ENCODE results near the gene CNIH2. TPM values are rescaled to one million over a fixed set of nuclear protein-coding genes. Genes with fewer than 3 reads are reported as not detected.

Gene CNIH2
- total and polyA plus RNA-seq, 2 of the 13 experiments (the other 11 are each of a cell fraction or from before 2014, with no cell fraction given) = 0.60 to 0.69 TPM

GRCh38 chr11:66289548-66290329 lies 11.8 kb downstream of the CNIH2 start (continued):
- TF ChIP-seq, protein P1, sequence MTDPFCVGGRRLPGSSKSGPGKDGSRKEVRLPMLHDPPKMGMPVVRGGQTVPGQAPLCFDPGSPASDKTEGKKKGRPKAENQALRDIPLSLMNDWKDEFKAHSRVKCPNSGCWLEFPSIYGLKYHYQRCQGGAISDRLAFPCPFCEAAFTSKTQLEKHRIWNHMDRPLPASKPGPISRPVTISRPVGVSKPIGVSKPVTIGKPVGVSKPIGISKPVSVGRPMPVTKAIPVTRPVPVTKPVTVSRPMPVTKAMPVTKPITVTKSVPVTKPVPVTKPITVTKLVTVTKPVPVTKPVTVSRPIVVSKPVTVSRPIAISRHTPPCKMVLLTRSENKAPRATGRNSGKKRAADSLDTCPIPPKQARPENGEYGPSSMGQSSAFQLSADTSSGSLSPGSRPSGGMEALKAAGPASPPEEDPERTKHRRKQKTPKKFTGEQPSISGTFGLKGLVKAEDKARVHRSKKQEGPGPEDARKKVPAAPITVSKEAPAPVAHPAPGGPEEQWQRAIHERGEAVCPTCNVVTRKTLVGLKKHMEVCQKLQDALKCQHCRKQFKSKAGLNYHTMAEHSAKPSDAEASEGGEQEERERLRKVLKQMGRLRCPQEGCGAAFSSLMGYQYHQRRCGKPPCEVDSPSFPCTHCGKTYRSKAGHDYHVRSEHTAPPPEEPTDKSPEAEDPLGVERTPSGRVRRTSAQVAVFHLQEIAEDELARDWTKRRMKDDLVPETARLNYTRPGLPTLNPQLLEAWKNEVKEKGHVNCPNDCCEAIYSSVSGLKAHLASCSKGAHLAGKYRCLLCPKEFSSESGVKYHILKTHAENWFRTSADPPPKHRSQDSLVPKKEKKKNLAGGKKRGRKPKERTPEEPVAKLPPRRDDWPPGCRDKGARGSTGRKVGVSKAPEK (CRISPR knock-in tag; IDR thresholded peaks at IDR 0.05; ENCODE audit: borderline replicate concordance) = no peak
- TF ChIP-seq TFDP1 (CRISPR knock-in tag; IDR thresholded peaks at IDR 0.05; ENCODE audit: borderline replicate concordance) = no peak
- no peak for TF ChIP-seq SRSF9 (IDR thresholded peaks at IDR 0.05; ENCODE audit: borderline replicate concordance, insufficient read depth, low read depth, low read length, poor library complexity, severe bottlenecking)
- TF ChIP-seq FOSL2 (CRISPR knock-in tag; IDR thresholded peaks at IDR 0.05) = peak; percentile 28; the same call in 1 of the 2 replicates
- TF ChIP-seq ZNF644 (CRISPR knock-in tag; IDR thresholded peaks at IDR 0.05; ENCODE audit: low read depth) = 0 out of 2 replicates have a peak, but pooled peaks have one; percentile 19
- TF ChIP-seq ZNF564 (CRISPR knock-in tag; IDR thresholded peaks at IDR 0.05) = peak; percentile 55; the same call in 1 of the 2 replicates
- no peak for TF ChIP-seq MYNN (CRISPR knock-in tag; IDR thresholded peaks at IDR 0.05; ENCODE audit: low read depth)
- TF ChIP-seq, protein P2, sequence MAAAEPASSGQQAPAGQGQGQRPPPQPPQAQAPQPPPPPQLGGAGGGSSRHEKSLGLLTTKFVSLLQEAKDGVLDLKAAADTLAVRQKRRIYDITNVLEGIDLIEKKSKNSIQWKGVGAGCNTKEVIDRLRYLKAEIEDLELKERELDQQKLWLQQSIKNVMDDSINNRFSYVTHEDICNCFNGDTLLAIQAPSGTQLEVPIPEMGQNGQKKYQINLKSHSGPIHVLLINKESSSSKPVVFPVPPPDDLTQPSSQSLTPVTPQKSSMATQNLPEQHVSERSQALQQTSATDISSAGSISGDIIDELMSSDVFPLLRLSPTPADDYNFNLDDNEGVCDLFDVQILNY (CRISPR knock-in tag; conservative IDR thresholded peaks at IDR 0.05) = no peak
- TF ChIP-seq ZNF782 (CRISPR knock-in tag; IDR thresholded peaks at IDR 0.05; ENCODE audit: borderline replicate concordance) = 0 out of 2 replicates have a peak, but pooled peaks have one; percentile 67
- TF ChIP-seq ZKSCAN1 (IDR thresholded peaks at IDR 0.05; ENCODE audit: low read length) = no peak
- TF ChIP-seq IRF1 (CRISPR knock-in tag; IDR thresholded peaks at IDR 0.05; ENCODE audit: low read depth) = no peak
- peak; percentile 46; the same call in 1 of the 2 replicates for TF ChIP-seq FOXK1 (CRISPR knock-in tag; IDR thresholded peaks at IDR 0.05; ENCODE audit: borderline replicate concordance, low read depth)
- no peak for TF ChIP-seq CC2D1A (CRISPR knock-in tag; IDR thresholded peaks at IDR 0.05)
- TF ChIP-seq ZNF383 (CRISPR knock-in tag; IDR thresholded peaks at IDR 0.05; ENCODE audit: borderline replicate concordance) = no peak
- TF ChIP-seq, protein P3, sequence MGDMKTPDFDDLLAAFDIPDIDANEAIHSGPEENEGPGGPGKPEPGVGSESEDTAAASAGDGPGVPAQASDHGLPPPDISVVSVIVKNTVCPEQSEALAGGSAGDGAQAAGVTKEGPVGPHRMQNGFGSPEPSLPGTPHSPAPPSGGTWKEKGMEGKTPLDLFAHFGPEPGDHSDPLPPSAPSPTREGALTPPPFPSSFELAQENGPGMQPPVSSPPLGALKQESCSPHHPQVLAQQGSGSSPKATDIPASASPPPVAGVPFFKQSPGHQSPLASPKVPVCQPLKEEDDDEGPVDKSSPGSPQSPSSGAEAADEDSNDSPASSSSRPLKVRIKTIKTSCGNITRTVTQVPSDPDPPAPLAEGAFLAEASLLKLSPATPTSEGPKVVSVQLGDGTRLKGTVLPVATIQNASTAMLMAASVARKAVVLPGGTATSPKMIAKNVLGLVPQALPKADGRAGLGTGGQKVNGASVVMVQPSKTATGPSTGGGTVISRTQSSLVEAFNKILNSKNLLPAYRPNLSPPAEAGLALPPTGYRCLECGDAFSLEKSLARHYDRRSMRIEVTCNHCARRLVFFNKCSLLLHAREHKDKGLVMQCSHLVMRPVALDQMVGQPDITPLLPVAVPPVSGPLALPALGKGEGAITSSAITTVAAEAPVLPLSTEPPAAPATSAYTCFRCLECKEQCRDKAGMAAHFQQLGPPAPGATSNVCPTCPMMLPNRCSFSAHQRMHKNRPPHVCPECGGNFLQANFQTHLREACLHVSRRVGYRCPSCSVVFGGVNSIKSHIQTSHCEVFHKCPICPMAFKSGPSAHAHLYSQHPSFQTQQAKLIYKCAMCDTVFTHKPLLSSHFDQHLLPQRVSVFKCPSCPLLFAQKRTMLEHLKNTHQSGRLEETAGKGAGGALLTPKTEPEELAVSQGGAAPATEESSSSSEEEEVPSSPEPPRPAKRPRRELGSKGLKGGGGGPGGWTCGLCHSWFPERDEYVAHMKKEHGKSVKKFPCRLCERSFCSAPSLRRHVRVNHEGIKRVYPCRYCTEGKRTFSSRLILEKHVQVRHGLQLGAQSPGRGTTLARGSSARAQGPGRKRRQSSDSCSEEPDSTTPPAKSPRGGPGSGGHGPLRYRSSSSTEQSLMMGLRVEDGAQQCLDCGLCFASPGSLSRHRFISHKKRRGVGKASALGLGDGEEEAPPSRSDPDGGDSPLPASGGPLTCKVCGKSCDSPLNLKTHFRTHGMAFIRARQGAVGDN (CRISPR knock-in tag; IDR thresholded peaks at IDR 0.05) = peak; percentile 76
- no peak for TF ChIP-seq NR2C2 (CRISPR knock-in tag; IDR thresholded peaks at IDR 0.05; ENCODE audit: borderline replicate concordance)
- 0 out of 2 replicates have a peak, but pooled peaks have one; percentile 76 for TF ChIP-seq STAT5B (CRISPR knock-in tag; IDR thresholded peaks at IDR 0.05)
- peak; percentile 86; the same call in 1 of the 2 replicates for TF ChIP-seq ZNF747 (CRISPR knock-in tag; IDR thresholded peaks at IDR 0.05; ENCODE audit: borderline replicate concordance)

Measured in HepG2 (cell line).